Activated naive CD4-positive, alpha-beta T cell (primary cell): ENCODE results near the gene FAM89B.
A peak's percentile ranks its signal among the peaks of the same experiment; 100 is the strongest.

Experiments used
- DNase-seq, 4 experiments: peaks; one replicate each; lab custom pipeline; 2025; lab: John Stamatoyannopoulos, UW

FAM89B gene

GRCh38 chr11:65573391-65574079 lies 1.2 kb downstream of the FAM89B start:
- no peak for DNase-seq

- peak; percentile 67 to 81 (median 72) for DNase-seq
Observed at GRCh38 chr11:65574109-65574810, 1.9 kb downstream of the FAM89B start.

- DNase-seq = peak in 1 of 4 experiments; percentile 43
Observed at GRCh38 chr11:65574811-65575567, 2.7 kb downstream of the FAM89B start.

GRCh38 chr11:65575568-65576231 lies 3.4 kb downstream of the FAM89B start, which contains the start of gene EHBP1L1:
Gene EHBP1L1 (plus strand): TSS chr11:65576053. CDS start chr11:65576303, 250 bp downstream.
- DNase-seq = peak in 2 of 4 experiments; percentile 63 to 77

GRCh38 chr11:65576232-65576866 lies 4.0 kb downstream of the FAM89B start:
- no peak for DNase-seq

- no peak for DNase-seq
Observed at GRCh38 chr11:65576867-65577755, 4.8 kb downstream of the FAM89B start.

GRCh38 chr11:65577756-65578109 lies 5.4 kb downstream of the FAM89B start:
- DNase-seq = no peak

GRCh38 chr11:65578134-65578533 lies 5.8 kb downstream of the FAM89B start:
- no peak for DNase-seq

- no peak for DNase-seq
Observed at GRCh38 chr11:65578667-65579066, 6.3 kb downstream of the FAM89B start.

GRCh38 chr11:65579291-65579690 lies 7.0 kb downstream of the FAM89B start:
- no peak for DNase-seq

- DNase-seq = no peak
Observed at GRCh38 chr11:65580031-65580692, 7.8 kb downstream of the FAM89B start.

- DNase-seq = no peak
Observed at GRCh38 chr11:65580756-65581155, 8.4 kb downstream of the FAM89B start.

GRCh38 chr11:65581928-65582327 lies 9.6 kb downstream of the FAM89B start:
- no peak for DNase-seq

GRCh38 chr11:65583589-65583988 lies 11.3 kb downstream of the FAM89B start:
- DNase-seq = no peak

- DNase-seq = no peak
Observed at GRCh38 chr11:65584106-65584505, 11.8 kb downstream of the FAM89B start.

- DNase-seq = no peak
Observed at GRCh38 chr11:65584723-65585171, 12.4 kb downstream of the FAM89B start.

GRCh38 chr11:65585396-65586246 lies 13.3 kb downstream of the FAM89B start:
- DNase-seq = no peak

- DNase-seq = no peak
Observed at GRCh38 chr11:65586247-65586630, 13.9 kb downstream of the FAM89B start.

- no peak for DNase-seq
Observed at GRCh38 chr11:65586676-65587075, 14.3 kb downstream of the FAM89B start.
